HFFc6 (cell line): ENCODE data around the gene BCAS3. TPM values are rescaled to one million over a fixed set of nuclear protein-coding genes. Genes with fewer than 3 reads are reported as not detected.

Experiments
- DNase-seq: peaks from one replicate; pipeline ENCODE4 v3.0.0-alpha.2; 2018
- H3K27ac Mint-ChIP-seq: 2 replicates; pipeline ENCODE4 v1.8.0; 2020; ENCODE audit warnings: mild to moderate bottlenecking, mixed read lengths
- H3K27me3 Mint-ChIP-seq: 2 replicates; pipeline ENCODE4 v1.8.0; 2021; ENCODE audit warnings: mild to moderate bottlenecking, moderate library complexity, mixed read lengths; ENCODE audit not compliant: insufficient read depth
- H3K36me3 Mint-ChIP-seq: 2 replicates; pipeline ENCODE4 v1.8.0; 2021; ENCODE audit warnings: low read depth, mixed read lengths
- H3K4me1 Mint-ChIP-seq: 2 replicates; pipeline ENCODE4 v1.8.0; 2020; ENCODE audit warnings: low read depth, mixed read lengths
- H3K4me3 Mint-ChIP-seq: 2 replicates; pipeline ENCODE4 v1.8.0; 2020; ENCODE audit warnings: mild to moderate bottlenecking, moderate library complexity, mixed read lengths
- H3K9me3 Mint-ChIP-seq: 2 replicates; pipeline ENCODE4 v1.8.0; 2020; ENCODE audit warnings: mild to moderate bottlenecking, mixed read lengths
- CTCF ChIP-seq: fragments of 200-600 bp; sonication (generic); IDR thresholded peaks from 2 replicates; pipeline ENCODE4 v1.5.0; 2021; ENCODE audit warnings: antibody characterized with exemption, mild to moderate bottlenecking
- total RNA-seq, 6 experiments: library from RNA; stranded (reverse); fragmentation: NEBNext Ultra II Directional; extraction: Animal tissue kit (Norgen Biotek cat#: 25700); gene quantifications; 2 replicates in 1 of 6; 3 replicates in 5 of 6; pipeline ENCODE4 v1.2.3, GENCODE V29; 2021

BCAS3 gene
- total RNA-seq, 6 experiments from 2014 or later: 9.8 to 13.8 (median 12.0) TPM

- Mint-ChIP-seq H3K4me3 (no peak overlapping the region), H3K4me1 (peaks cover 28% of the 10 kb centered on the region), H3K36me3 (no peaks in the 10 kb centered on the region; the same call in 1 of the 2 replicates), H3K27ac (no peak overlapping the region), H3K9me3 (no peaks in the 10 kb centered on the region), H3K27me3 (no peaks in the 10 kb centered on the region)
- TF ChIP-seq CTCF: no peak
- DNase-seq: no peak
Measured at GRCh38 chr17:61276806-61277205, 599.2 kb downstream of the BCAS3 start.

- no peak for DNase-seq
- TF ChIP-seq CTCF: no peak
- peaks cover 56% of the 10 kb centered on the region for H3K4me1 Mint-ChIP-seq
- no peaks in the 10 kb centered on the region for H3K27me3 Mint-ChIP-seq
- H3K4me3 Mint-ChIP-seq: no peak overlapping the region
- H3K36me3 Mint-ChIP-seq: peaks cover 6% of the 10 kb centered on the region
- H3K9me3 Mint-ChIP-seq: peaks cover 7% of the 10 kb centered on the region
- H3K27ac Mint-ChIP-seq: peak overlapping the region; percentile 50
Measured at GRCh38 chr17:61279476-61280145, 602.0 kb downstream of the BCAS3 start.

GRCh38 chr17:61280338-61280737 is 602.7 kb downstream of the BCAS3 start:
- Mint-ChIP-seq H3K4me1 (peaks cover 64% of the 10 kb centered on the region), H3K36me3 (peaks cover 6% of the 10 kb centered on the region), H3K4me3 (no peak overlapping the region), H3K9me3 (peaks cover 7% of the 10 kb centered on the region), H3K27ac (peak overlapping the region; percentile 50), H3K27me3 (no peaks in the 10 kb centered on the region)
- no peak for DNase-seq
- no peak for TF ChIP-seq CTCF

- Mint-ChIP-seq H3K9me3 (peaks cover 7% of the 10 kb centered on the region), H3K27me3 (no peaks in the 10 kb centered on the region), H3K27ac (no peak overlapping the region), H3K4me1 (peaks cover 69% of the 10 kb centered on the region), H3K4me3 (no peak overlapping the region), H3K36me3 (peaks cover 6% of the 10 kb centered on the region)
- DNase-seq: no peak
- no peak for TF ChIP-seq CTCF
Measured at GRCh38 chr17:61280851-61281250, 603.2 kb downstream of the BCAS3 start.

- H3K9me3 Mint-ChIP-seq: peaks cover 7% of the 10 kb centered on the region
- H3K4me3 Mint-ChIP-seq: no peak overlapping the region
- H3K27ac Mint-ChIP-seq: no peak overlapping the region
- H3K4me1 Mint-ChIP-seq: peaks cover 79% of the 10 kb centered on the region
- H3K27me3 Mint-ChIP-seq: no peaks in the 10 kb centered on the region
- no peak for DNase-seq
- H3K36me3 Mint-ChIP-seq: peaks cover 6% of the 10 kb centered on the region
- TF ChIP-seq CTCF: no peak
Measured at GRCh38 chr17:61282377-61282776, 604.7 kb downstream of the BCAS3 start.
